HCT116 (cell line): Measurements from ENCODE around the gene USP9X. TPM values are rescaled to one million over a fixed set of nuclear protein-coding genes. Genes with fewer than 3 reads are reported as not detected.

Source experiments
- ATAC-seq: fragments of 200-7000 bp; cut with Tn5 transposase; 2 replicates; pipeline ENCODE4 v1.9.1; 2020; ENCODE audit warnings: mild to moderate bottlenecking, moderate library complexity
- BruUV-seq: library from RNA; stranded (reverse); fragments of 400-500 nt; replicated peaks from 2 replicates; lab custom pipeline; 2021; lab: Mats Ljungman, UMichigan
- CTCF ChIA-PET: fragments of 300-600 bp; sonication (Branson Sonifier 250); formaldehyde crosslinking; loops from one replicate; lab custom pipeline; 2021; ENCODE audit warnings: antibody characterized with exemption; lab: Charles Lee
- POLR2A ChIA-PET: fragments of 300-600, 350-600 bp; sonication (Branson Sonifier 250); formaldehyde crosslinking; loops from one replicate; lab custom pipeline; 2021; ENCODE audit warnings: antibody characterized with exemption; lab: Charles Lee
- RAD21 ChIA-PET, 2 experiments: fragments of 300-600 bp; sonication (Branson Sonifier 250); formaldehyde crosslinking; loops; one replicate each; lab custom pipeline; 2023; ENCODE audit warnings: low total read pairs in 2 of 2; ENCODE audit not compliant: uncharacterized antibody in 2 of 2, unreplicated experiment in 2 of 2, low non-redundant PET in 1 of 2; lab: Charles Lee
- DNase-seq: peaks from one replicate; pipeline ENCODE4 v3.0.0-alpha.2; 2010; ENCODE audit warnings: low read depth, low spot score
- H2AFZ ChIP-seq: fragments of 200-600 bp; shearing (Covaris generic), sonication (generic); 2 replicates; pipeline ENCODE4 v1.6.1; 2017; ENCODE audit warnings: low read depth, mixed run types, mixed read lengths, antibody characterized with exemption, low read length; ENCODE audit not compliant: poor library complexity, severe bottlenecking
- H3K27ac ChIP-seq: 2 replicates; pipeline ENCODE4 v1.5.1; 2012; ENCODE audit warnings: low read depth, low read length
- H3K27me3 ChIP-seq: fragments of 200-600 bp; sonication (generic); 2 replicates; pipeline ENCODE4 v1.6.1; 2016; ENCODE audit warnings: mixed run types, low read length, mixed read lengths; ENCODE audit not compliant: insufficient read depth
- H3K36me3 ChIP-seq, 2 experiments: fragments of 200-500 bp in 1 of 2; fragments of 200-600 bp in 1 of 2; sonication (Bioruptor generic) in 1 of 2; sonication (generic) in 1 of 2; 2 replicates each; pipeline versions ENCODE4 v1.5.1 to v1.6.1; 2014 to 2016; ENCODE audit warnings: low read length in 2 of 2, inconsistent platforms in 1 of 2, mixed read lengths in 1 of 2, mixed run types in 1 of 2; ENCODE audit not compliant: insufficient read depth in 2 of 2, control insufficient read depth in 1 of 2
- H3K4me1 ChIP-seq, 2 experiments: fragments of 200-600 bp in 1 of 2; sonication (generic) in 1 of 2; 2 replicates each; pipeline versions ENCODE4 v1.5.1 to v1.6.1; 2012 to 2017; ENCODE audit warnings: low read length in 2 of 2, inconsistent platforms in 1 of 2, mild to moderate bottlenecking in 1 of 2, mixed read lengths in 1 of 2, mixed run types in 1 of 2, moderate library complexity in 1 of 2; ENCODE audit not compliant: insufficient read depth in 2 of 2, control insufficient read depth in 1 of 2
- H3K4me2 ChIP-seq: fragments of 200-600 bp; sonication (generic); 2 replicates; pipeline ENCODE4 v1.6.1; 2017; ENCODE audit warnings: mixed run types, low read length, mixed read lengths
- H3K4me3 ChIP-seq, 2 experiments: fragments of 200-600 bp in 1 of 2; sonication (generic) in 1 of 2; replicated peaks in 1 of 2; 2 replicates each; pipeline ENCODE4 v1.5.1; 2011 to 2016; ENCODE audit warnings: low read length in 2 of 2, control low read depth in 1 of 2, low read depth in 1 of 2, mild to moderate bottlenecking in 1 of 2, mixed read lengths in 1 of 2, mixed run types in 1 of 2
- H3K79me2 ChIP-seq: fragments of 200-600 bp; sonication (generic); 2 replicates; pipeline ENCODE4 v1.6.1; 2017; ENCODE audit warnings: mild to moderate bottlenecking, mixed run types, low read length, moderate library complexity, mixed read lengths; ENCODE audit not compliant: insufficient read depth
- H3K9ac ChIP-seq: fragments of 200-600 bp; sonication (generic); 2 replicates; pipeline ENCODE4 v1.6.1; 2016; ENCODE audit warnings: low read length, mixed read lengths
- H3K9me2 ChIP-seq: fragments of 200-600 bp; sonication (generic), shearing (Covaris generic); 2 replicates; pipeline ENCODE4 v1.6.1; 2017; ENCODE audit warnings: mixed run types, mild to moderate bottlenecking, moderate library complexity; ENCODE audit not compliant: insufficient read depth
- H3K9me3 ChIP-seq, 2 experiments: fragments of 200-500 bp in 1 of 2; fragments of 200-600 bp in 1 of 2; sonication (Bioruptor generic) in 1 of 2; sonication (generic) in 1 of 2; 2 replicates each; pipeline ENCODE4 v1.6.1; 2014 to 2017; ENCODE audit warnings: low read length in 2 of 2, mixed read lengths in 2 of 2, inconsistent platforms in 1 of 2, low read depth in 1 of 2, mild to moderate bottlenecking in 1 of 2, mixed run types in 1 of 2, moderate library complexity in 1 of 2; ENCODE audit not compliant: control insufficient read depth in 1 of 2, insufficient read depth in 1 of 2
- H4K20me1 ChIP-seq: fragments of 200-600 bp; sonication (generic), shearing (Covaris generic); 2 replicates; pipeline ENCODE4 v1.6.1; 2017; ENCODE audit warnings: mixed run types, mild to moderate bottlenecking, moderate library complexity; ENCODE audit not compliant: insufficient read depth
- CBX3 ChIP-seq: IDR thresholded peaks from 2 replicates; pipeline ENCODE4 v1.6.1; 2012; ENCODE audit warnings: low read depth
- EGR1 ChIP-seq: IDR thresholded peaks from 2 replicates; pipeline ENCODE4 v1.6.1; 2012; ENCODE audit warnings: low read depth
- ELF1 ChIP-seq: IDR thresholded peaks from 2 replicates; pipeline ENCODE4 v1.6.1; 2012; ENCODE audit warnings: low read depth, borderline replicate concordance
- EZH2 ChIP-seq: fragments of 200-600 bp; sonication (generic); IDR thresholded peaks from 2 replicates; pipeline ENCODE4 v1.6.1; 2017; ENCODE audit warnings: antibody characterized with exemption, mixed run types
- FOSL1 ChIP-seq: IDR thresholded peaks from 2 replicates; pipeline ENCODE4 v1.6.1; 2012; ENCODE audit warnings: low read depth
- JUND ChIP-seq: IDR thresholded peaks from 2 replicates; pipeline ENCODE4 v1.6.1; 2012
- POLR2A ChIP-seq: IDR thresholded peaks from 2 replicates; pipeline ENCODE4 v1.7.0; 2011; ENCODE audit warnings: borderline replicate concordance; ENCODE audit not compliant: insufficient read depth, insufficient read length; ENCODE audit errors: extremely low read depth
- POLR2AphosphoS5 ChIP-seq: IDR thresholded peaks from 2 replicates; pipeline ENCODE4 v1.6.1; 2011; ENCODE audit warnings: mild to moderate bottlenecking, low read depth, low read length, moderate library complexity
- SIN3A ChIP-seq: IDR thresholded peaks from 2 replicates; pipeline ENCODE4 v1.6.1; 2012; ENCODE audit warnings: low read depth
- SP1 ChIP-seq: IDR thresholded peaks from 2 replicates; pipeline ENCODE4 v1.6.1; 2012; ENCODE audit warnings: low read depth
- SRF ChIP-seq: IDR thresholded peaks from 2 replicates; pipeline ENCODE4 v1.6.1; 2012; ENCODE audit warnings: low read depth
- TCF7L2 ChIP-seq: IDR thresholded peaks from 2 replicates; pipeline ENCODE4 v1.7.0; 2011; ENCODE audit warnings: borderline replicate concordance, inconsistent platforms; ENCODE audit not compliant: insufficient read depth, insufficient read length; ENCODE audit errors: extremely low read depth
- YY1 ChIP-seq: IDR thresholded peaks from 2 replicates; pipeline ENCODE4 v1.6.1; 2011; ENCODE audit warnings: low read length, low read depth, moderate library complexity, mild to moderate bottlenecking; ENCODE audit not compliant: insufficient replicate concordance; ENCODE audit errors: extremely low read depth
- ZBTB33 ChIP-seq: IDR thresholded peaks from 2 replicates; pipeline ENCODE4 v1.6.1; 2011; ENCODE audit warnings: mild to moderate bottlenecking, low read length, moderate library complexity; ENCODE audit not compliant: insufficient replicate concordance; ENCODE audit errors: extremely low read depth
- ZFX ChIP-seq: fragments of 450-650 bp; IDR thresholded peaks from 2 replicates; pipeline ENCODE4 v1.6.1; 2017
- ZNF274 ChIP-seq: fragments of 200-500 bp; sonication (Bioruptor generic); IDR thresholded peaks from 2 replicates; pipeline ENCODE4 v1.6.1; 2014; ENCODE audit warnings: mild to moderate bottlenecking, low read depth, low read length, inconsistent platforms
- intact Hi-C: fragments of 100-400 bp; cut with micrococcal nuclease; formaldehyde crosslinking; loops from 2 replicates; pipeline ENCODE4 v1.10.0; 2022
- total RNA-seq: library from RNA; stranded (reverse); gene quantifications from one replicate; pipeline ENCODE4 v1.2.1, GENCODE V29; 2021; ENCODE audit not compliant: unreplicated experiment
- TF ChIP-seq, protein P1 (sequence below), 3 experiments: fragments of 200-600 bp in 1 of 3; sonication (generic) in 1 of 3; IDR thresholded peaks in 2 of 3; conservative IDR thresholded peaks in 1 of 3; 2 replicates each; pipeline ENCODE4 v1.5.1; 2012 to 2017; ENCODE audit warnings: low read depth in 2 of 3, low read length in 2 of 3, antibody characterized with exemption in 1 of 3, borderline replicate concordance in 1 of 3, control low read depth in 1 of 3, mild to moderate bottlenecking in 1 of 3, mixed read lengths in 1 of 3, mixed run types in 1 of 3, moderate library complexity in 1 of 3; ENCODE audit not compliant: insufficient read depth in 1 of 3
- TF ChIP-seq, protein P2 (sequence below): IDR thresholded peaks from 2 replicates; pipeline ENCODE4 v1.6.1; 2012; ENCODE audit warnings: low read depth

The USP9X gene
- total RNA-seq, 1 experiment from 2014 or later, result 52.4 TPM

- H3K4me1 ChIP-seq, result peaks cover 0 to 5% of the 10 kb centered on the region in 2 experiments; a peak in 1 of 4 replicates
- ATAC-seq (no peak), DNase-seq (no peak)
- no peaks in the 10 kb centered on the region for H4K20me1 ChIP-seq
- TF ChIP-seq POLR2A, result no peak
- no peak for TF ChIP-seq SP1
- TF ChIP-seq YY1, result no peak
- TF ChIP-seq TCF7L2, result no peak
- no peak for TF ChIP-seq FOSL1
- TF ChIP-seq, protein P1, sequence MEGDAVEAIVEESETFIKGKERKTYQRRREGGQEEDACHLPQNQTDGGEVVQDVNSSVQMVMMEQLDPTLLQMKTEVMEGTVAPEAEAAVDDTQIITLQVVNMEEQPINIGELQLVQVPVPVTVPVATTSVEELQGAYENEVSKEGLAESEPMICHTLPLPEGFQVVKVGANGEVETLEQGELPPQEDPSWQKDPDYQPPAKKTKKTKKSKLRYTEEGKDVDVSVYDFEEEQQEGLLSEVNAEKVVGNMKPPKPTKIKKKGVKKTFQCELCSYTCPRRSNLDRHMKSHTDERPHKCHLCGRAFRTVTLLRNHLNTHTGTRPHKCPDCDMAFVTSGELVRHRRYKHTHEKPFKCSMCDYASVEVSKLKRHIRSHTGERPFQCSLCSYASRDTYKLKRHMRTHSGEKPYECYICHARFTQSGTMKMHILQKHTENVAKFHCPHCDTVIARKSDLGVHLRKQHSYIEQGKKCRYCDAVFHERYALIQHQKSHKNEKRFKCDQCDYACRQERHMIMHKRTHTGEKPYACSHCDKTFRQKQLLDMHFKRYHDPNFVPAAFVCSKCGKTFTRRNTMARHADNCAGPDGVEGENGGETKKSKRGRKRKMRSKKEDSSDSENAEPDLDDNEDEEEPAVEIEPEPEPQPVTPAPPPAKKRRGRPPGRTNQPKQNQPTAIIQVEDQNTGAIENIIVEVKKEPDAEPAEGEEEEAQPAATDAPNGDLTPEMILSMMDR (IDR thresholded peaks at IDR 0.05 in 2 of 3, conservative IDR thresholded peaks at IDR 0.05 in 1 of 3; ENCODE audit: borderline replicate concordance in 1 of 3, insufficient read depth in 1 of 3, low read depth in 2 of 3, low read length in 2 of 3), result no peak
- TF ChIP-seq EZH2, result no peak
- TF ChIP-seq SRF, result no peak
- TF ChIP-seq EGR1, result no peak
- no peak for TF ChIP-seq ELF1
- no peak for TF ChIP-seq JUND
- no peak for TF ChIP-seq ZBTB33
- TF ChIP-seq ZNF274, result no peak
- TF ChIP-seq POLR2AphosphoS5, result no peak
- no peak for TF ChIP-seq ZFX
- no peak for TF ChIP-seq SIN3A
- TF ChIP-seq, protein P2, sequence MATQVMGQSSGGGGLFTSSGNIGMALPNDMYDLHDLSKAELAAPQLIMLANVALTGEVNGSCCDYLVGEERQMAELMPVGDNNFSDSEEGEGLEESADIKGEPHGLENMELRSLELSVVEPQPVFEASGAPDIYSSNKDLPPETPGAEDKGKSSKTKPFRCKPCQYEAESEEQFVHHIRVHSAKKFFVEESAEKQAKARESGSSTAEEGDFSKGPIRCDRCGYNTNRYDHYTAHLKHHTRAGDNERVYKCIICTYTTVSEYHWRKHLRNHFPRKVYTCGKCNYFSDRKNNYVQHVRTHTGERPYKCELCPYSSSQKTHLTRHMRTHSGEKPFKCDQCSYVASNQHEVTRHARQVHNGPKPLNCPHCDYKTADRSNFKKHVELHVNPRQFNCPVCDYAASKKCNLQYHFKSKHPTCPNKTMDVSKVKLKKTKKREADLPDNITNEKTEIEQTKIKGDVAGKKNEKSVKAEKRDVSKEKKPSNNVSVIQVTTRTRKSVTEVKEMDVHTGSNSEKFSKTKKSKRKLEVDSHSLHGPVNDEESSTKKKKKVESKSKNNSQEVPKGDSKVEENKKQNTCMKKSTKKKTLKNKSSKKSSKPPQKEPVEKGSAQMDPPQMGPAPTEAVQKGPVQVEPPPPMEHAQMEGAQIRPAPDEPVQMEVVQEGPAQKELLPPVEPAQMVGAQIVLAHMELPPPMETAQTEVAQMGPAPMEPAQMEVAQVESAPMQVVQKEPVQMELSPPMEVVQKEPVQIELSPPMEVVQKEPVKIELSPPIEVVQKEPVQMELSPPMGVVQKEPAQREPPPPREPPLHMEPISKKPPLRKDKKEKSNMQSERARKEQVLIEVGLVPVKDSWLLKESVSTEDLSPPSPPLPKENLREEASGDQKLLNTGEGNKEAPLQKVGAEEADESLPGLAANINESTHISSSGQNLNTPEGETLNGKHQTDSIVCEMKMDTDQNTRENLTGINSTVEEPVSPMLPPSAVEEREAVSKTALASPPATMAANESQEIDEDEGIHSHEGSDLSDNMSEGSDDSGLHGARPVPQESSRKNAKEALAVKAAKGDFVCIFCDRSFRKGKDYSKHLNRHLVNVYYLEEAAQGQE, result no peak
- no peak for TF ChIP-seq CBX3
- no peak overlapping the region for H3K4me2 ChIP-seq
- no peak overlapping the region for H3K4me3 ChIP-seq
- no peaks in the 10 kb centered on the region for H3K9me2 ChIP-seq
- no peaks in the 10 kb centered on the region for H3K79me2 ChIP-seq
- H2AFZ ChIP-seq, result no peak overlapping the region
- ChIA-PET RAD21 (no interaction called here), CTCF (no interaction called here), POLR2A (no interaction called here)
- no peaks in the 10 kb centered on the region for H3K27me3 ChIP-seq
- H3K9me3 ChIP-seq, result no peaks in the 10 kb centered on the region
- intact Hi-C loops, result no loop called here
- BruUV-seq, result no TSS peak
- no peaks in the 10 kb centered on the region for H3K36me3 ChIP-seq
- no peak overlapping the region for H3K9ac ChIP-seq
- no peak overlapping the region for H3K27ac ChIP-seq
These were observed 165.6 kb downstream of the USP9X start for GRCh38 chrX:41250867-41251266.
